ENCODE data around the gene TBX2.
"Not testable (repeated sequence)": the region's sequence is repeated elsewhere in the genome, so short reads cannot be mapped to it uniquely, and the experiment has no call there.

The TBX2 gene

DNA sequence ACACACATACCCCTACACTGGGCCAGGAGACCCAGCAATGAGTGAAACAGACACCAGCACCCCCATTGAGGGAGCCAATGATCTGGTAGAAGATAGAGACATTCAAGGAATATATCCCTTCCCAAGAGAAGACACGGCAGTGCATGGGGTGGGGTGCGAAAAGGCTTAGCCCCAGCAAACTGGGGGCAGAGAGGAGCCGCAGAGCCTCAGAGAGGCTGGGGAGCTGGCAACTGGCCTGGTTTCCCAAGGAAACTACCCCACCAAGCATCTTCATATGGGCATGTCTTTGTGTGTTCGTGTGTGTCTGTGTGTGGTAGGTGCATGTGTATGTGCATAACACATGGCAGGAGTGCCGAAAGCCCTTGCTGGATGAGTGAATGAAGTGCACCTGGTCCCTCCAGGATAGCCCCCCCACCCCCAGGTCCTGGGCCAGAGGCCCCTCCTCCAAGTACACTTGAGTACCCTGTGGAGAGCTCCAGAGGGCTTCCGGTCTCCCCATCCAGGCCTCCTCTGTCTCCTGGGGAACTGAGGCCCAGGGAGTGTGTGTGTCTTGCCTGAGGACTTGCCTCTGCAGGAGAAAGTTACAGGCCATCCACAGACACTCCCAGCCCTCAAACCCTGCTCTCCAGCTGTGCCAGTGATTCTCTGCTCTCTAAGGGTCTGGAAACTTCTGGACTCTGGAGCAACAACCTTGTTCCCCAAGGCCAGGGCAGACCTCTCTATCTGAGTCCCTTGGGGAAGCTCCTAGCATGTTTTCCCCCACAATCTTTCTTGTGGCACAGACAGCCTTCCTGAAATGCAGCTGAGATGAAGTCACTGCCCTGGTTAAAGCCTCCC, 15.9 kb downstream of the TBX2 start:
- DNase-seq, result no peak

DNA sequence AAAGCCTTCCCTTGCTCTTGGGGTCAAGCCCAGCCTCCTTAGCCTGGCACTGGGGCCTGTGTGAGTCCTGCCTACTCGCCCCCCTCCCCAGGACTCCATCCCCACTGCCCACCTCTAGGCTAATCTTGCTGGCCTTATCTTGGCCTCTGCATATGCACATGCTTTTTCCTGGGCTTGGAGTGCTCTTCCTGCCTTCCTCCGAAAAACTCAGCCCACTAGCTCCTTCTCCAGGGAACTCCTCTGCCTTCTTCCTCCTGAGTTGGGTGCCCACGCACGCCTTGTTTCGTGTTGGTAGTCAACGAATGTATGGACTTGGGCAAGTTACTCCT, 16.5 kb downstream of the TBX2 start:
- no peak for DNase-seq

DNA sequence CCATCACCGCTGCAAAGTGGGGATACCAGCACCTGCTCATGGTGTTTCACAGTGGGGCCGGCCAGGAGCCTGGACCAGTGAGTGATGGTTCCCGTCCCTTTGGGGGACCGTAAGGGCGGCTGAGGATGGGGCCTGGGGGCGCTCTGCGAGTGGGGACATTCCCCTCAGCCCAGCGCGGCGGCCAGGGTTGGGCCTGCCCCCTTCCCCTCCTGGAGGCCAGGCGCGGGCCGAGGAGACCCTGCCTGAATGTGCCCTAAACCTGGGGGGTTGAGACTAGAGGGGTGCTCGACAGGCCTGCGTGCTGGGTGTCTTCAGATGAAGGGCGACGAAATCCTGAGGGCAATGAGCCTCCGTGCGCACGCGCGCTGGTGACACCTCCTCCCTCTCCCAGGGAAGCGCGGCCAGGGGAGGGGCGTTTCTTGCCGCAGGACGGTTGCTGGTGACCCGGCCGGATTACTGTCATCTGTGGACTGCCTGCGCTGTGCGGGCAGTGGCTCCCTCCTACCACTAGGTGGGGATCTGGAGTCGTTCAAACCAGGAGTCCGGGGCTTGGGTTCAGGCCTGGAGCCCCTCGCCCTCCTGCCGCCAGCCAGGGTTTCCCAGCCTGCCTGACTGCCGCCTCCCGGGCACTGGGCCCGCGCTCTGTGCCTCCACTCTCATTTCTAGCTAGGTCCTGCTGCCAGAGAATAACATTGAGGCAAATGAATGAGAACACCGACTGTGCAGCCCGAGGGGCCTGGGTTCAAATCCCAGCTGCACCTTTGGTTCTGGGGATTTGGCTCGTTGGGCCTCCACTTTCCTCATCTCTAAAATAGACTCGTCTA, 17.1 kb downstream of the TBX2 start:
- no peak for DNase-seq

DNA sequence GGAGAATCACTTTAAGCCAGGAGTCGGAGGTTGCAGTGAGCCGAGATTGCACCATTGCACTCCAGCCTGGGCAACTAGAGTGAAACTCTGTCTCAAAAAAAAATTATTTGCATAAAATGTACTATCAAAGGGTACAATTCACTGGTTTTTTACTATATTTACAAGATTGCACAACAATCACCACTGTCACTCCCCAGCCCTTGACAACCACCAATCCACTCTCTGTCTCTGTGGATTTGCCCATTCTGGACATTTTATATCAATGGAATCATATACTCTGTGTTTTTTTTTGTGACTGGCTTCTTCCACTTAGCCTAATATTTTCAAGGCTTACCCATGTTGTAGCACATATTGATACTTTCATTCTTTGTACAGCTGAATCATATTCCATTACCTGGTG, 18.8 kb downstream of the TBX2 start:
- DNase-seq, result no peak

DNA sequence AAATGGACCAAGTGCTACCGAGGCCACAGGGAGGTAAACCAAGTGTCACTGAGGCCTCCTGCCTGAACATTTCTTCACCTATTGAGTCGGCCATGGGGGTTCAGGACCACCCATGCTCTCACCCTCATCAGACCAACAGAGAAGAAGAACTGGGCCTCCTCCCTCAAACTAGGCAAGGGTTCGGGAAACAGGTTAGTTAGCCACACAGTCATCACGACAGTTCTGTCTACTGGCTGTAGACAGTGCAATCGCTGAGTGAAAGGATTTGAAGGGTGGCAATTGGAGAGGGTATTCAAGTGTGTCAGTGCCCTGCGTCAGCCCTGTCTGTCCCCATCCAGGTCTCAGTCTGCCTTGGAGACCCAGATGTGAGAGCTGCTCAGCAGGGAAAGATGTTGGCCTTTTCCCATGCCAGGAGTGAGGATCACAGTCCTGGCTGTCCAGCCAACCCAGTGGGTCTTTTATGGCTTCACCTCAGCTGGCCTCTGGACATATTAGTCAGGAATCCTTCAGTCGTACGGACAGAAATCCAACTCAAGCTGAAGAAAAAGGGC, 19.9 kb downstream of the TBX2 start:
- no peak for DNase-seq

DNA sequence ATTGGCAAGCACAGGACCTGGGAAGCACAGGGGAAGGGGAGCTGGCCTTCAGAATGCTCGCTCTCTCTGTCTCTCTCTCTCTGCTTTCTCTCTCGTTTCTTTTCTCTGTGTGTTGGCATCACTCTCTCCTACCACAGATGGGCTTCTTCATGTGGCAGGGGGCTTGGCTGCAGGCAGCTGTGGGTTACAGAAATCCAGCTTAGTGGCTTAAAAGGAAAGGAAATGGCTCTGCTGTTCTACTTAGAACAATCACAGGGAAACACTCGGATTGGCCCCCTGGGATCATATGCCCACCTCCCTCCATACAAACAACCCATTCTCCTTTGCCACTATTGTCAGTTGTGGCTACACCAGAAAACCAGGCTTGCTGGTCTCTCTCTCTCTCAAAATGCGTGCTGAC, 20.4 kb downstream of the TBX2 start:
- no peak for DNase-seq

DNA sequence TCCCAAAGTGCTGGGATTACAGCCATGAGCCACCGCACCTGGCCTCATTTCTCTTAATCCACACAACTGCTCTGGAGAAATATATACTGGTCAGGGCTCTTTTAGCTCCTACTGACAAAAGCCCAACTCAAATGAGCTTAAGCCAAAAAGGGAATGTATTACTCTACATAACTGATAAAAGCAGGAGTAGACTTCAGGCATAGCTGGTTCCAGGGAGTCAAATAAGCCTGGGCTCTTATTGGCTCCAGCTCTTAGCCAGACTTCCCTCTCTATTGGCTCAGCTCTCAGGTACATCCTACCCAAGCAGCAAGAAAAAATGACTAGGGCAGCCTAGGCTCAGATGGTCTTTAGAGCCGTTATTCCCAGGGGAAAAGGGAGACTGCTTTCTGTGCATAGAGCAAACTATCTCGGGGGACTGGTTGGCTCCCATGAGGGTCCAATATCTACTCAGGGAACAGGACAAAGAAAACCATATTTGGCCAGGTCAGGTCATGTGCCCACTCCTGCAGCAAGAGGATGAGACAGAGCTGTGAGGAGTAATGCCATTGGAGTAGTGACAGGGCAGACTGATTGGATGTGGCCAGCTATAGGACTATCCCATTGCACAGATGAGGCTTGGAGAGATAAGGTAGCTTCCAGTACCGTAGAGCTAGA, 21.2 kb downstream of the TBX2 start:
- no peak for DNase-seq

DNA sequence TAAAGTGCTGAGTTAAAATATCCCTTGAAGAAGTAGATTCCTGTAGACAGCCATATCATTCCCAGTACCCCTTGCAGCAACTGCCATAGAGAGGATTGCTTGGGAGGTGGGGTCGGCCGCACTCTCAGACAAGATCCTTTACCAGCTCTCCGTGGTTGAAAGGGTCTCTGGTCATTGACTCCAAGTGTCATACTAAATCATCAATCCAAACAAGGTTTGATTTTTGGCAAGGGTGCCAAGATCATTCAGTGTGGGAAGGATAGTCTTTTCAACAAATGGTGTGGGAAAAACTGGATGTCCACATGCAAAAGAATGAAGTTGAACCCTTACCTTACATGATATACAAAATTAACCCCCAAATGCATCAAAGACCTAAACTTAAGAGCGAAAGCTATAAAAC, 21.8 kb downstream of the TBX2 start:
- DNase-seq, result no peak

DNA sequence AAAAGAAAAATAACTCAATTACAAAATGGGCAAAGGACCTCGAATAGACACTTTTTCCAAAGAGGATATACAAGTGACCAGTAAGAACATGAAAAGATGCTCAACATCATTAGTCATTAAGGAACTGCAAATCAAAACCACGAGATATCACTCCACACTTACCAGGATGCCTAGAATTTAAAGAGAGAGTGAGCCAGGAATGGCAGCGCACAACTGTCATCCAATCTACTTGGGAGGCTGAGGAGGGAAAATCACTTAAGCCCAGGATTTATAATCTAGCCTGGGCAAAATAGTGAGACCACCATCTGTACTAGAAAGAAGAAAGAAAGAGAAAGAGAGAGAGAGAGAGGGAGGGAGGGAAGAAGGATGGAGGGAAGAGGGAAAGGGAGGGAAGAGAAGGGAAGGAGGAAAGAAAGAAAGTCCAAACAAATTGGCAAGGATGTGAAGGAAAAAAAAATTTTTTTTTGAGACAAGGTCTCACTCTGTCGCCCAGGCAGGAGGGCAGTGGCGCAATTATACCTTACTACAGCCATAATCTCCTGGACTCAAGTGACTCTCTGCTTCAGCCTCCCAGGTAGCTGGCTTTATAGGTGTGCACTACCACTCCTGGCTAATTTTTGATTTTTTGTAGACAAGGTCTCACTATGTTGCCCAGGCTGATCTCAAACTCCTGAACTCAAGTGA, 22.6 kb downstream of the TBX2 start:
- no peak for DNase-seq

DNA sequence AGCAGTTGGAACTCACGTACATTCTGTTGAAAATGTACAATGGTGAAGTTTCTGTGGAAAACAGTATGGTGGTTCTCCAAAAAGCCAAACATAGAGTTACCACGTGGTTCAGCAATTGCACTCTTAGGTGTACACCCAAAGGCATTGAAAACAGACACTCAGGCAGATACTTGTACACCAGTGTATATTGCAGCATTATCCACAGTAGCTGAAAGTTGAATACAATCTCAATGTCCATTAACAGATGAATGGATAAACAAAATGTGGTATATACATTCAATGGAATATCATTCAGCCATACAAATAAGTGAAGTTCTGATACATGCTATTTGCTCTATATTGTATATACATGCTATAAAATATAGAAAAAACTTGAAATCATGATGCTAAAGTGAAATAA, 23.2 kb downstream of the TBX2 start:
- no peak for DNase-seq

DNA sequence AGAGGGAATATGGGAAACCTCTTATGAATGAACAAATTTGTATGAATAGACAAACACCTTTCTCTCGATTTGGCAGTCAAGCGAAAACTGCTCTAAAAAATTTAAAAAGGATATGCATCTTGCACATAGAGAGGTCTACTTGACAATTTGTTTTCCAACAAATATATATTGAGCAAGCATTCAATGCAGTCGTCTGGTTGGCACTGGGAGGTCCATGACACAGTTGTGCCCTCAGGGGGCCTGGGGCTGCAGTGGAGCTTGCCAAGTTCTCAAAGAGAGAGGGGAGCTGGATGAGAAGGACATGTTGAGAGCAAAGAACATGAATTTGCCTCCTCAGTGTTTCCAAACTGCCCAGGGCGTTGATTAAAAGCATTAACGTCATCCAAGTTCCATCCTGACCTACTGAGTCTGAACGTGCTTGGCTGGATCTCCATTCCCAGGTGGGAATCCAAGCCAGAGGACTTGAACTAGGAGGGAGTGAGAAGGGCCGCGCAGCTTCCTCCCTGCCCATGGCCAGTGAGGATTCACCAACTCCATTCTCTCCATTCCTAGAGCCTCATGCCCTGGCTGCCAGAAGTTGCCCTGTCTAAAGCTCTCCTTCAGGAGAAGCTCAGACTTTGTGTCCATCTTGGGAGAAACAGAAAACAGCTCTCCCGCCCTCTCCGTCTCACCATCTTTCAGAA, 24.5 kb downstream of the TBX2 start:
- no peak for DNase-seq

DNA sequence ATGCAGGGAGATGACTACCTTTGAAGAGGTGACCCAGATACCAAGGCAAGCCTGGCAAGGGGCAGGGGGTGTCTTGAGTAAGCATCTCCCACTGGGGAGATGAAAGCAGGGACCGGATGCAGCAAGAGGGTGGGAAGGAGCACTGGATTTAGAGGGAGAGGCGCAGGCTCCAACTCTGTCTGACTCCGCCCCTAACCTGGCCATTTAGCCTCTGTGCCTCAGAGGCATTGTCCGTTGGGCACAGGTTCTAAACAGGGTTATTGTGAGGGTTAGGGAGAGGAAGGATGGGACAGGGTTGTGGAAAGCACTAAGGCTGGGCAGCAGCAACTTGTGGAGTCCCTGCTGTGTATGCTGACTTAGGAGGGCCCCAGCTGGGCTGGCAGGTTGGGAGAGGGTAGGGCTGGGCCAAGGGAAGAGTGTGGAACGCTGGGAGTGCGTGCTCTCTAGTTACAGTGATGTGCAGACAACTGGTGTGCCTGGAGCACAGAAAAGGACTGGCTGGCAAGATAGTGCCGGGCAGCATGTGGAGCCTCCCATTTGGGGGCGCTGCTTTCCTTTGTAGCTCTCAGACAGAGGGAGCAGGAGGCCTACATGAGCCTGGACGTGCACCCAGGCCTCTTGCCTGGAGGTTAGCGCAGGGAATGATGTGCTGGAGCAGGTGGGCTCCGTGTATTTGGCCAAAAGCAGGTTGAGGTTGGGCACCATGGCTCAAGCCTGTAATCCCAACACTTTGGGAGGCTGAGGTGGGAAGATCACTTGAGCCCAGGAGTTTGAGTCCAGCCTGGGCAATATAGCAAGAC, 26.2 kb downstream of the TBX2 start:
- no peak for DNase-seq

DNA sequence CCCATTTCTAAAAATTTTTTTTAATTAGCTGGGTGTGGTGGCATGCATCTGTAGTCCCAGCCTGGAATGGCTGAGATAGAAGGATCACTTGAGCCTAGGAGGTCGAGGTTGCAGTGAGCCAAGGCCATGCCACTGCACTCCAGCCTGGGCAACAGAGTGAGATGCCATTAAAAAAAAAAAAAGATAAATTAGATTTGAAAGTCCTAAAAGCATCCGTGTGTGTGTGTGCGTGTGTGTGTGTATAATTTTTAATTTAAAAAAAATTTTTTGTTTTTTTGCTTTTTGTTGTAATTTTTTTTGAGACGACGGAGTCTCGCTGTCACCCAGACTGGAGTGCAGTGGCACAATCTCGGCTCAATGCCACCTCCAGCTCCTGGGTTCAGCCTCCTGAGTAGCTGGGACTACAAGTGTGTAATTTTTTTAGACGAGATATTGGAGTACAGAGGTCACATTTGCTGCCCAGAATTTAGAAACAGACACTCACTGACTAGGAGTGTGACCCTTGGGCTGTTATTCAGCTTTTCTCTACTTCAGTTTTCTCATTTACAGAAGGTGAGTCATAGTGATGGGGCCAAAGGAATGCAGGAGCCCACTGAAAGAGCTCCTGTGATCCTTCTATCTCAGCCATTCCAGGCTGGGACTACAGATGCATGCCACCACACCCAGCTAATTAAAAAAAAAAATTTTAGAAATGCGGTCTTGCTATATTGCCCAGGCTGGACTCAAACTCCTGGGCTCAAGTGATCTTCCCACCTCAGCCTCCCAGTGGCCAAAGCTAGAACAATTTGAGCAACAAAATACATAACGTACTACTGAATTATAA, 27.1 kb downstream of the TBX2 start:
- no peak for DNase-seq

DNA sequence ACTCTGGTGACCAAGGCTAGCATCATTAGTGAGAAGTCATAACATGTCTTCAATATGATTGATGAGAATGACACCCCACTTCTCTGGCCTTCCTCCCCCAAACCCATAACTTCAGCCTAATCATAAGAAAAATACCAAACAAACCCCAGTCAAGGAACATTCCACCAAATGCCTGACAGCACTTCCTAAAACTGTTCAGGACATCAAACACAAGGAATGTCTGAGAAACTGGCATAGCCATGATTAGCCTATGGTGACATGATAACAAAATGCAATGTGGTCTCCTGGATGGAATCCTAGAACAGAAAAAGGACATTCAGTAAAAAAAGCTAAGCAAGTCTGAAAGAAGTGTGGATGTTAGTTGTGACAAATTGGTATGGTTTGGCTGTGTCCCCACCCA, 27.9 kb downstream of the TBX2 start:
- DNase-seq, result no peak

DNA sequence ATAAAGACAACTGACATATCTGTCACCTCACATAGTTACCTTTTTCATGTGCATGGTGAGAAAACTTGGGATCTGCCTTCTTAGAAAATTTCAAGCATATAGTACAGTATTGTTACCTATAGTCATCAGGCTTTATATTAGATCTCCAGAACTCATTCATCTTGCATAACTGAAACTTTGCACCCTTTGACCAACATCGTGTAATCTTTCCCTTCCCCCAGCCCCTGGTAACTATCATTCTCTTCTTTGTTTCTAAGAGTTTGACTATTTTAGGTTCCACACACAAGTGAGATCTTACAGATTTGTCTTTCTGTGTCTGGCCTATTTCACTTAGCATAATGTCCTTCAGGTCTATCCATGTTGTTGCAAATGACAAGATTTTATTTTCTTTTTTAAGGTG, 29.6 kb downstream of the TBX2 start:
- DNase-seq, result no peak

DNA sequence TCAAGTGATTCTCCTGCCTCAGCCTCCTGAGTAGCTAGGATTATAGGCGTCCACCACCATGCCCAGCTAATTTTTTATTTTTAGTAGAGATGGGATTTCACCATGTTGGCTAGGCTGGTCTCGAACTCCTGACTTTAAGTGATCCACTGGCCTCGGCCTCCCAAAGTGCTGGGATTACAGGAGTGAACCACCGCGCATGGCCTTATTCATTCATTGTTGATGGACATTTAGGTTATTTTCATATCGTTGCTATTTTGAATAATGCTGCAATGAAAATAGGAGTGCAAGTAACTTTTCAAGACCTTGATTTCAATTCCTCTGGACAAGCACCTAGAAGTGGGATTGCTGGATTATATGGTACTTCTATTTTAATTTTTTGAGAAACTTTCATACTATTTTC, 30.2 kb downstream of the TBX2 start:
- DNase-seq, result not testable (repeated sequence)

DNA sequence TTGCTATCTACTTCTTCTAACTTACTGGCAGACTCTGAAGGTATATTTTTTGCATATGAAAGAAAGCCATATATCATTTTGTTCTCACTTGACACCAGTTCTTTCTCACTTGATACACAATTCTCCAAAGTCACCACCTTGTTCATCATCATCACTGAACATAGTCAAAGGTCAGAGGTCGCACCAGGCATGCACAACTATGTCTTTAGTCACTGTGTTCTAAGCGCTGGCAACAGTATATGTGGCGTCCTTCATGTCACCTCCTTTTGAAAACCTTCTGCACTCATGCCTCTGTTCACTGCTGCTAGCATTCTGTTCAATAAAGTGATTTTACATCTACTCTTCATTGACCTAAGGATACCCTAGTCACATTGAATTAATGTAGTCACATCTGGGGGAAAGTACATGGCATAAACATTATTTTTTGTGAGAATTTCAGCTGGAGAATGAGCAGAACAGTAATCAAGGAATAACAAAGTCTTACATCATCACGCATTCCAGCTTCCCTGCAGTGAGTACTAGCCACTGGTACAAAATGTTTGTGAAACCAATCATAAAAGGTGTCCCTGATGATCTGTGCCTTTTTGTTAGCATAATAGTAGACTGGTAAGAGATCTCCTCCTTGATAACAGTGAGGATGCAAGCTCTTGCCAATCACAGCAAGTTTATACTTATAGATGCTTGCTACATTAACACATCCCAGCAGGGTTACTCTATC, 32.1 kb downstream of the TBX2 start:
- DNase-seq, result no peak

DNA sequence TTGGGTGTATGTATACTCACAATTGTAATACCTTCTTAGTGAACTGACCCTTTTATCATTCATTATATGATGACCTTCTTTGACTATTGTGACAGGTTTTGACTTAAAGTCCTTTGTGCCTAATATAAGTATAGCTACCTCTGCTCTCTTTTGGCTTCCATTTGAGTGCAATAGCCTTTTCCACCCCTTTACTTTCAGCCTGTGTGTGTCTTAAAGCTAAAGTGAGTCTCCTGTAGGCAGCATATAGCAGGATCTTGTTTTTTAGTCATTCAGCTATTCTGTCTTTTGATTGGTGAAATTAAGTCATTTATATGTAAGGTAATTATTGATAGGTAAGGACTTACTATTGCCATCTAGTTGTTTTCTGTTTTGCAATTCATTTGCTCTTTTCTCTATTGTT, 36.6 kb downstream of the TBX2 start:
- no peak for DNase-seq

DNA sequence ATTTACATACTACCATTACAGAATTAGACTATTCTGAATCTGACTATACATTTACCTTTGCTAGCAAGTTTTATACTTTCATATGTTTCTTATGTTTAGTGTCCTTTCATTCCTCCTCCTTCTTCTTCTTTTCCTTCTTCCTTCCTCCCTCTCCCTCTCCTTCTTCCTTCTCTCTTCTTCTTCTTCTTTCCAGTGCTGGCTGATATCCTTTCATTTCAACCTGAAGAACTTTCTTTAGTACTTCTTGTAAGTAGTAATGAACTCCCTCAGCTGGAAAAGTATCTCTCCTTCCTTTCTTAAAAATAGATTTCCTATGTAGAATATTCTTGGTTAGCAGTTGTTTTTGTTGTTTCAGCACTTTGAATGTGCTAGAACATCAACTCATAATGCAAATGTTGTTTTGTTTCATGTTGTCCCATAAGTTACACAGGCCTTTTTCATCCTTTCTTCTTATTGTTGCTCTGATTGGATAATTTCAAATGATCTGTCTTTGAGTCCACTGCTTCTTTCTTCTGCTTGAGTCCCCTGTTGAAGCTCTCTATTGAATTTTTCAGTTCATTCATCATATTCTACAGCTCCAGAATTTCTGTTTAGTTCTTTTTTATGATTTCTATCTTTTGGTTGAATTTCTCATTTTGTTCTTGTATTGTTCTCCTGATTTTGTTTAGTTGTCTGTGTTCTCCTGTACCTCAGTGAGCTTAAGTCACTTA, 37.5 kb downstream of the TBX2 start:
- DNase-seq, result no peak

Data from SIG-M5 (cell line).